ENCODE data around the gene DEPDC1B.

DNA sequence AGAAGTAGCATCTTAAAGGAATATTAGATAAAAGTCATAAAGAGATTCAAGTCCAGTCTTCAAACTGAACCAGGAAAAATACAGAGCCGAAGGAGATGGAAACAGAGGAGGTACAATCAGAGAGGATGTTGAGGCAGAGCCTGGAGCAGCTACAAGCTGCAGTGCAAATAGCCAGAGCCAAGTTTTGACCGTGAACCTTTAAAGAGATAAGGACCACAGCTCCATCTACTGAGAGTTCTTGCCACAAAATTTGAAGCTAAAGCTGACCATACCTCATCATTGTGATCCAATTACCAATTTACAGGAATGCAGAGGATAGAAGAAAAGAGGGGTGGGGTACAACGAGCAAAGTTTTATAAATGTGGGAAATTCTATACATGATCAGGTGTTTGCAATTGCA is 10.4 kb upstream of the DEPDC1B start:
- TF ChIP-seq CTCF (IDR thresholded peaks at IDR 0.05; ENCODE audit: poor library complexity, severe bottlenecking) (no peak), EP300 (conservative IDR thresholded peaks at IDR 0.05; ENCODE audit: poor library complexity, severe bottlenecking) (no peak), EZH2 (IDR thresholded peaks at IDR 0.05; ENCODE audit: borderline replicate concordance, insufficient read depth, low read length, poor library complexity, severe bottlenecking) (no peak), POLR2AphosphoS5 (IDR thresholded peaks at IDR 0.05) (no peak), RAD21 (conservative IDR thresholded peaks at IDR 0.05) (no peak), TAF1 (IDR thresholded peaks at IDR 0.05; ENCODE audit: low read depth) (no peak), REST (IDR thresholded peaks at IDR 0.05; ENCODE audit: borderline replicate concordance) (no peak), MXI1 (conservative IDR thresholded peaks at IDR 0.05; ENCODE audit: poor library complexity, severe bottlenecking) (no peak), SMC3 (conservative IDR thresholded peaks at IDR 0.05; ENCODE audit: poor library complexity) (no peak)

Measured in neural cell (in vitro differentiated cells).